Nephron progenitor cell (in vitro differentiated cells): Measurements from ENCODE around the gene NLK.

ENCODE experiments used
- DNase-seq: peaks from one replicate; pipeline ENCODE4 v3.0.0; 2021
- H3K27ac Mint-ChIP-seq: 2 replicates; pipeline ENCODE4 v1.8.0; 2021; ENCODE audit warnings: mild to moderate bottlenecking, moderate library complexity, mixed read lengths
- H3K27me3 Mint-ChIP-seq: 2 replicates; pipeline ENCODE4 v1.8.0; 2021; ENCODE audit warnings: mild to moderate bottlenecking, low read depth, mixed read lengths; ENCODE audit not compliant: poor library complexity
- H3K36me3 Mint-ChIP-seq: 2 replicates; pipeline ENCODE4 v1.8.0; 2021; ENCODE audit warnings: low read depth, mixed read lengths
- H3K4me1 Mint-ChIP-seq: 2 replicates; pipeline ENCODE4 v1.8.0; 2021; ENCODE audit warnings: mixed read lengths
- H3K4me3 Mint-ChIP-seq: 2 replicates; pipeline ENCODE4 v1.8.0; 2021; ENCODE audit warnings: mild to moderate bottlenecking, moderate library complexity, mixed read lengths
- H3K9me3 Mint-ChIP-seq: 2 replicates; pipeline ENCODE4 v1.8.0; 2021; ENCODE audit warnings: mild to moderate bottlenecking, moderate library complexity, mixed read lengths
- CTCF ChIP-seq: fragments of 200-600 bp; sonication (generic); IDR thresholded peaks from 2 replicates; pipeline ENCODE4 v1.5.0; 2021; ENCODE audit warnings: antibody characterized with exemption

The NLK gene

GRCh38 chr17:28010406-28010805 lies 32.1 kb upstream of the NLK start:
- Mint-ChIP-seq H3K27me3 (peaks cover 20% of the 10 kb centered on the region), H3K27ac (no peak overlapping the region), H3K4me3 (no peak overlapping the region), H3K4me1 (no peaks in the 10 kb centered on the region), H3K9me3 (no peaks in the 10 kb centered on the region), H3K36me3 (no peaks in the 10 kb centered on the region)
- no peak for TF ChIP-seq CTCF
- DNase-seq, result no peak

DNA sequence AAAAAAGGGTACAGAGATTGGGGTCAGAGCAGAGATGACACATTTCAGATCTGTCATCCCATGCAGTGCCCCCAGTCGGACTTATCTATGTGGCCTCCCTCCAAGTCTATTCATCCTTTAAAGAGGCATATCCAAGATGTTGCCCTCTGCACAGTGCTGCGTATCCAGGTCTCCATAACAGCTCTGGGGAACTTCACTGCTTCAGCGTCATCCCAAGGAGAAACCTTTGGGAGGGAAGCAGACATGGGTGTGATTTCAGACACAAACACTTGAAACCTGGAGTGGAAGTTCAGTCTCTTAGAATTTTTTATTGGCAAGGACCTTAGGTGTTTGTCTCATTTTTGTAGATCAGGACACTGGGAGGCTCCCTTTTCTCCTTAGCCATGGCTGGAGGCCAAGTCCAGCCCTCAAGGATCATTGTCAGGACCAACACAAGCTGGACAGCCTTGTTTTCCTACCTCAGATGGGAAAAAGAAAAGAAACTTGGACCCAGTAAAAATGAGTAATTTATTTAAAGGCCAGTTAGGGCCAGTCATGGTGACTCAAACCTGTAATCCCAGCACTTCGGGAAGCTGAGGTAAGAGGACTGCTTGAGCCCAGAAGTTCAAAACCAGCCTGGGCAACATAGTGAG lies 23.9 kb upstream of the NLK start:
- no peaks in the 10 kb centered on the region for H3K9me3 Mint-ChIP-seq
- no peak for DNase-seq
- no peak for TF ChIP-seq CTCF

GRCh38 chr17:28020515-28020914 lies 22.0 kb upstream of the NLK start:
- no peak for TF ChIP-seq CTCF
- Mint-ChIP-seq H3K36me3 (no peaks in the 10 kb centered on the region), H3K4me1 (no peaks in the 10 kb centered on the region), H3K27ac (no peak overlapping the region), H3K4me3 (no peak overlapping the region), H3K27me3 (peaks cover 5% of the 10 kb centered on the region), H3K9me3 (no peaks in the 10 kb centered on the region)
- DNase-seq, result no peak

More for the DNA sequence above, 23.9 kb upstream of the NLK start:
- peaks cover 12% of the 10 kb centered on the region for H3K27me3 Mint-ChIP-seq
- no peaks in the 10 kb centered on the region for H3K36me3 Mint-ChIP-seq
- no peak overlapping the region for H3K4me3 Mint-ChIP-seq
- no peaks in the 10 kb centered on the region for H3K4me1 Mint-ChIP-seq
- no peak overlapping the region for H3K27ac Mint-ChIP-seq

DNA sequence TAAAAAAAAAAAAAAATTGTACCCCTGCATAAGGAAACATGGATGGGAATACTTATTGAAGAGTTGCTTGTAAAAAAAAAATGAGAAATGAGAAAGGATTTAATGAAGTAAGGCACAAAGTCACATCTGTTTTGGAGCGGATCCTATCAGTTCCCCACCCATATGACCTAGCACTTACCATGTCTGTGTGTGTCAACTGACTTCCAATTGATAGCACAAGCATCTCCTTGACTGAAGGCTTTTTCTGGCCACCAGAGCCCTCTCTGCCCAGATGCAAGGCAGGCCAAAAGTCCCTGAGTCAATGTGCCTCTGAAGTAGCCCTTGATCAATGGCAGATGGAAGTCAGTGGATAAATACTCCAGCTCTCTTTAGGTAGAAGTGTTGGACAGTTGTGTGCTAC lies 13.4 kb upstream of the NLK start:
- Mint-ChIP-seq H3K27me3 (peaks cover 26% of the 10 kb centered on the region), H3K4me1 (no peaks in the 10 kb centered on the region), H3K4me3 (no peak overlapping the region), H3K36me3 (no peaks in the 10 kb centered on the region), H3K27ac (no peak overlapping the region), H3K9me3 (no peaks in the 10 kb centered on the region)
- no peak for DNase-seq
- no peak for TF ChIP-seq CTCF

GRCh38 chr17:28030386-28030785 lies 12.1 kb upstream of the NLK start:
- no peak for DNase-seq
- H3K27ac Mint-ChIP-seq, result no peak overlapping the region

More at GRCh38 chr17:28030386-28030785, 12.1 kb upstream of the NLK start:
- Mint-ChIP-seq H3K4me3 (no peak overlapping the region), H3K36me3 (no peaks in the 10 kb centered on the region), H3K27me3 (peaks cover 26% of the 10 kb centered on the region), H3K9me3 (no peaks in the 10 kb centered on the region), H3K4me1 (no peaks in the 10 kb centered on the region)
- TF ChIP-seq CTCF, result no peak
